RCC 7860 (cell line): ENCODE results near the gene C5AR2.
"Not testable (repeated sequence)": the region's sequence is repeated elsewhere in the genome, so short reads cannot be mapped to it uniquely, and the experiment has no call there.

Source experiments
- DNase-seq: peaks from one replicate; pipeline ENCODE4 v3.0.0-alpha.2; 2015; ENCODE audit warnings: low spot score
- FAIRE-seq: peaks from 2 replicates; lab custom pipeline; 2012; peaks lifted over from hg19 to GRCh38; lab: Jason Lieb, UNC

C5AR2 gene

DNA sequence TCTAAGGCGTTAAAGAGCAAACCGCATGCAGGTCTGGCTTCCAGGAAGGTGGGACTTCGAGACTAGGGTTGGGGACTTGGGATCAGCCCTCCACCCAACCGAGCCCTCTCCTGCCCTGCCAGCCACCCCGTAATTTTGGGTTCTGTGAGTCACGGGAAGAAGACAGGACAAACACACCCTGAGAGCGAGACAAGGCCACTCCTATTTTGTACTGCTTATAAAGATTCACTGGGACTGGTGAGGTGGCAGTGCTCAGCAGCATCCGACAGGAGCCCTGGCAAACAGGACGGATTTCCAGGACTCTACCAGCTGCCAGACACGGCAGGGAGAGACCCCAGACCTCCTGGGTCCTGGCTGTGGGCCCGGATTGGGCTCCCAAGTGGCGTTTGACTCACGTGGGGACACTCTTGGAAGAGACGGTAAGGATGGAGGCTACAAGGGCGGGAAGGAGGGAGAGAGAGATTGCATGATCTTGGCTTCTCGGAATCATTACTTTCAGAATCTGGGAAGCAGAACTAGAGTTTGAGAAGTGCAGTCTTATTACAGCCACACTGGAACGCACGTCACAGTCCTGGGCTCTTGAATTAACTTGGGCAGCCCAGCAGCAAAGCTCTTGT, at the start of gene C5AR2:
TSS of gene C5AR2 (plus strand) at position 245 of the 617 bp plus-strand sequence. CDS start 8,625 bp downstream, outside the sequence.
- DNase-seq (no peak), FAIRE-seq (no peak)

GRCh38 chr19:47283405-47284059, 48.4 kb upstream of the C5AR2 start:
- FAIRE-seq (no peak), DNase-seq (no peak)

DNA sequence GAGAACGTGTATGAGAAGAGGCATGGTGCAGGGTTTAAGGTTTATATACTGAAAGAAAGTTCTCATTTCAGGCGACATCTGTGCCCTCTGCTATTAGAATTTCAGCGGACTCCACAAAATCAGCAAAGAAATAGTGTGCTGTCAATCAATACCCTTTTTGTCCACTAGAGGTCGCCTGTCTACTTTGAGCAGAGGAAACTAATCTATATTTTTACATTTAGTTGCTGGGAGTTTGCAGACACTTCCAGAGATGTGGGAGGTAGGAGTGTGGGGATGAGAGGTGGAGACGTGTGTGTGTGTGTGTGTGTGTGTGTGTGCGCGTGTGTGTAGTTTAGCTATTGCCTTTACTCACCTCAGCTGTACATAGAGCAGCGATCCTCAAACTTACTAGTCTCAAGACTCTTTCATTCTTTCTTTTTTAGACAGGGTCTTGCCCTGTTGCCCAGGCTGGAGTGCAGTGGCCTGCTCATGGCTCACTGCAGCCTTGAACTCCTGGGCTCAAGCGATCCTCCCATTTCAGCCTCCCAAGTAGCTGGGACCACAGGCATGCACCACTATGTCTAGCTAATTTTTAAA, 47.6 kb upstream of the C5AR2 start:
- DNase-seq (peak; percentile 23), FAIRE-seq (no peak)

- DNase-seq, result peak; percentile 55
- FAIRE-seq, result no peak
Observed at GRCh38 chr19:47296036-47296435, 35.9 kb upstream of the C5AR2 start.

GRCh38 chr19:47300867-47301266, 31.1 kb upstream of the C5AR2 start:
- not testable (repeated sequence) for DNase-seq, FAIRE-seq

DNA sequence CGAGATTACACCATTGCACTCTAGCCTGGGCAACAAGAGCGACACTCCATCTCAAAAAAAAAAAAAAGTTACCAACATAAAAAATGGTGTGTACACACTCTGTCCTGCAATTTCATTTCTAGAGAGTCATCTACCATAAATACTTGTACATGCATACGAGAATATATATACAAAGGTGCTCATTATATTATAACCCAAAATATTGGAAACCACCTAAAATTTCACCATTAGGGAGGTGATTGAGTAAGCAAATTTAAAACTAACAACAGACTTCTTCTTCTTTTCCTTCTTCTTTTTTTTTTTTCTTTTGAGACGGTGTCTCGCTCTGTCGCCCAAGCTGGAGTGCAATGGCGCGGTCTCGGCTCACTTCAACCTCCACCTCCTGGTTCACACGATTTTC, 29.7 kb upstream of the C5AR2 start:
- no peak for DNase-seq
- no peak for FAIRE-seq

GRCh38 chr19:47303966-47304365, 28.0 kb upstream of the C5AR2 start:
- no peak for FAIRE-seq
- DNase-seq, result no peak

- FAIRE-seq (no peak), DNase-seq (peak; percentile 43)
Observed at GRCh38 chr19:47305309-47305751, 26.6 kb upstream of the C5AR2 start.

GRCh38 chr19:47306303-47306702, 25.7 kb upstream of the C5AR2 start:
- FAIRE-seq (no peak), DNase-seq (no peak)

- no peak for DNase-seq
- FAIRE-seq, result no peak
Observed at GRCh38 chr19:47309038-47309437, 22.9 kb upstream of the C5AR2 start.

DNA sequence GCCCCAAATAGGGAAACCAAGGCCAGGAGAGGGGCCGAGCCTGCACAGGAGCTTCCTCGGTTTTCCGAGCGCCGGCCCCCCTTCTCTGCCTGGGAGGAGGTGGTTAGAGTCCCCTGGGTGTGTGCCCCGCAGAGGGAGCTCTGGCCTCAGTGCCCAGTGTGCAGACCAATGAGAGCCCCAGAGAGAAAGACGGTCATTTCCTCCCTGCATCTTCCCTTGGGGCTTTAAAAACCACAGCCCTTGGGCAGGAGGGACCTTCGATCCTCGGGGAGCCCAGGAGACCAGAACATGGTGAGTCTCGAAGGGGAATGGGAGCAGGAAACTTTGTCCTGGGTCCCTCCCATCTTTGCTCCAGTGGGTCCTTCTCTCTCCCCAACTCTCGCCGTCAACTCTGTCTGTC, 22.4 kb upstream of the C5AR2 start, which contains the start of gene C5AR1:
TSS of gene C5AR1 (plus strand) at position 254 of the 400 bp plus-strand sequence. CDS start at position 289, 35 bp downstream.
- DNase-seq, result no peak
- no peak for FAIRE-seq

- DNase-seq, result no peak
- no peak for FAIRE-seq
Observed at GRCh38 chr19:47310323-47310722, 21.7 kb upstream of the C5AR2 start.

DNA sequence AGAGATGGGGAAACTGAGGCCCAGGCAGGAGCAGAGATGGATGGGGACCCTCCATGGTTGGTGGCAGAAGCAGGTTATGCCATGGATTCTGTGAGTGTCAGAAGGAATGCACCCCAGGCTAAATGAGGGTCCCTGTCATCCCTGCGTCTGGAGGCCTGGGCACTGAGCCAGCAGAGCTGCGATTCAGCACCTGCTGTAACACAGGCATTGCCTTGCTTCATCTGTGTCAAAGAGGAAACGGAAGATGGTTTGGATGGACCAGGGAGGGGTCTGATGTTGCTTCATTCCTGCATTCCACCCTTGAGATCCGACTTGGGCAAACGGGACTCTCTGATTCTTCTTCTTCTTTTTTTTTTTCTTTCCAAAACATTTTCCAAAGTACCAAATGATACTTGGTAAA, 21.2 kb upstream of the C5AR2 start:
- DNase-seq (no peak), FAIRE-seq (no peak)

GRCh38 chr19:47312366-47313006, 19.5 kb upstream of the C5AR2 start:
- FAIRE-seq (no peak), DNase-seq (no peak)

GRCh38 chr19:47313754-47314295, 18.1 kb upstream of the C5AR2 start:
- FAIRE-seq, result no peak
- DNase-seq, result no peak

- FAIRE-seq, result peak; percentile 7
Observed at GRCh38 chr19:47315125-47315821, 16.7 kb upstream of the C5AR2 start.

GRCh38 chr19:47316513-47316912, 15.5 kb upstream of the C5AR2 start:
- no peak for DNase-seq
- no peak for FAIRE-seq

More at GRCh38 chr19:47315125-47315821, 16.7 kb upstream of the C5AR2 start:
- DNase-seq, result peak; percentile 77

GRCh38 chr19:47319923-47320871, 11.8 kb upstream of the C5AR2 start:
- DNase-seq, result no peak
- no peak for FAIRE-seq

- DNase-seq, result no peak
- no peak for FAIRE-seq
Observed at GRCh38 chr19:47321630-47322029, 10.3 kb upstream of the C5AR2 start.

- DNase-seq (no peak), FAIRE-seq (no peak)
Observed at GRCh38 chr19:47322058-47322457, 9.9 kb upstream of the C5AR2 start.
